DOHH2 (cell line): ENCODE results near the gene STXBP5L.
"Not testable (repeated sequence)": the region's sequence is repeated elsewhere in the genome, so short reads cannot be mapped to it uniquely, and the experiment has no call there.

Experiments
- H3F3A ChIP-seq: fragments of 200-600 bp; sonication (generic), shearing (Covaris generic); 2 replicates; pipeline ENCODE4 v1.6.0; 2016; ENCODE audit warnings: antibody characterized with exemption, mild to moderate bottlenecking; ENCODE audit not compliant: control insufficient read depth, insufficient read depth
- H3K27ac ChIP-seq: fragments of 200-600 bp; sonication (generic); 2 replicates; pipeline ENCODE4 v1.5.1; 2014; ENCODE audit warnings: low read depth, mild to moderate bottlenecking, low read length, moderate library complexity
- H3K27me3 ChIP-seq: fragments of 200-600 bp; sonication (generic); 2 replicates; pipeline ENCODE4 v1.6.1; 2014; ENCODE audit warnings: mild to moderate bottlenecking, low read length, mixed read lengths; ENCODE audit not compliant: control insufficient read depth
- H3K36me3 ChIP-seq: fragments of 200-600 bp; sonication (generic); 2 replicates; pipeline ENCODE4 v1.6.1; 2014; ENCODE audit warnings: mild to moderate bottlenecking, low read length, moderate library complexity, mixed read lengths; ENCODE audit not compliant: control insufficient read depth
- H3K4me1 ChIP-seq: fragments of 200-600 bp; sonication (generic); 2 replicates; pipeline ENCODE4 v1.6.1; 2014; ENCODE audit warnings: mild to moderate bottlenecking, low read length, mixed read lengths; ENCODE audit not compliant: control insufficient read depth
- H3K4me2 ChIP-seq: fragments of 200-600 bp; sonication (generic); 2 replicates; pipeline ENCODE4 v1.6.0; 2014; ENCODE audit warnings: mild to moderate bottlenecking, low read length, moderate library complexity
- H3K4me3 ChIP-seq: fragments of 200-600 bp; sonication (generic); 2 replicates; pipeline ENCODE4 v1.5.1; 2014; ENCODE audit warnings: mild to moderate bottlenecking, low read length, mixed read lengths
- H3K79me2 ChIP-seq: fragments of 200-600 bp; sonication (generic); 2 replicates; pipeline ENCODE4 v1.6.1; 2014; ENCODE audit warnings: mild to moderate bottlenecking, low read length, mixed read lengths; ENCODE audit not compliant: control insufficient read depth
- H3K9me2 ChIP-seq: fragments of 200-600 bp; sonication (generic); replicated peaks from 2 replicates; pipeline ENCODE4 v1.6.1; 2014; ENCODE audit warnings: mild to moderate bottlenecking, low read length, mixed read lengths; ENCODE audit not compliant: control insufficient read depth
- H3K9me3 ChIP-seq: fragments of 200-600 bp; sonication (generic); 2 replicates; pipeline ENCODE4 v1.6.1; 2014; ENCODE audit warnings: antibody characterized with exemption, low read length, mixed read lengths; ENCODE audit not compliant: control insufficient read depth, insufficient read depth
- H4K20me1 ChIP-seq: fragments of 200-600 bp; sonication (generic); 2 replicates; pipeline ENCODE4 v1.6.0; 2014; ENCODE audit warnings: low read depth, mild to moderate bottlenecking, antibody characterized with exemption, low read length, moderate library complexity; ENCODE audit not compliant: control insufficient read depth, insufficient read depth
- EZH2phosphoT487 ChIP-seq: fragments of 200-600 bp; sonication (generic); IDR thresholded peaks from 2 replicates; pipeline ENCODE4 v1.6.1; 2017; ENCODE audit warnings: borderline replicate concordance, mild to moderate bottlenecking, antibody characterized with exemption, low read length, moderate library complexity, mixed read lengths
- TF ChIP-seq, protein P1 (sequence below): fragments of 200-600 bp; sonication (generic); IDR thresholded peaks from one replicate; pipeline ENCODE4 v1.5.1; 2014; ENCODE audit warnings: antibody characterized with exemption, mild to moderate bottlenecking, low read depth, low read length; ENCODE audit not compliant: poor library complexity, severe bottlenecking

STXBP5L gene

DNA sequence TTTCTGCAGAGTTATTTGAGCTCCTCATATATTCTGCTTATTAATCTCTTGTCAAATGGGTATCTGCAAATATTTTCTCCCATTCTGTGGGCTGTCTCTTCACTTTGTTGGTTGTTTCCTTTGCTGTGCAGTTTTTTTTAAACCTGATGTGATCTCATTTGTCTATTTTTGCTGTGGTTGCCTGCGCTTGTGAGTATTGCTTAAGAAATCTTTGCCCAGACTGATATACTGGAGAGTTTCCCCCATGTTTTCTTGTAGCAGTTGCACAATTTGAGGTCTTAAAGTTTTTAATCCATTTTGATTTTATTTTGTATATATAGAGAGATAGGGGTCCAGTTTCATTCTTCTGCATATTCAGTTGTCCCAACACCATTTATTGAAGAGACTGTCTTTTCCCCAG lies 535.5 kb downstream of the STXBP5L start:
- no peaks in the 10 kb centered on the region for H3K4me1 ChIP-seq
- H3K79me2 ChIP-seq: no peaks in the 10 kb centered on the region
- no peaks in the 10 kb centered on the region for H4K20me1 ChIP-seq
- H3K4me3 ChIP-seq: no peak overlapping the region
- 0 out of 2 replicates have a peak, but pooled peaks cover 3% of the 10 kb centered on the region for H3F3A ChIP-seq
- H3K27ac ChIP-seq: no peak overlapping the region
- no peaks in the 10 kb centered on the region for H3K27me3 ChIP-seq
- TF ChIP-seq EZH2phosphoT487: no peak
- TF ChIP-seq, protein P1, sequence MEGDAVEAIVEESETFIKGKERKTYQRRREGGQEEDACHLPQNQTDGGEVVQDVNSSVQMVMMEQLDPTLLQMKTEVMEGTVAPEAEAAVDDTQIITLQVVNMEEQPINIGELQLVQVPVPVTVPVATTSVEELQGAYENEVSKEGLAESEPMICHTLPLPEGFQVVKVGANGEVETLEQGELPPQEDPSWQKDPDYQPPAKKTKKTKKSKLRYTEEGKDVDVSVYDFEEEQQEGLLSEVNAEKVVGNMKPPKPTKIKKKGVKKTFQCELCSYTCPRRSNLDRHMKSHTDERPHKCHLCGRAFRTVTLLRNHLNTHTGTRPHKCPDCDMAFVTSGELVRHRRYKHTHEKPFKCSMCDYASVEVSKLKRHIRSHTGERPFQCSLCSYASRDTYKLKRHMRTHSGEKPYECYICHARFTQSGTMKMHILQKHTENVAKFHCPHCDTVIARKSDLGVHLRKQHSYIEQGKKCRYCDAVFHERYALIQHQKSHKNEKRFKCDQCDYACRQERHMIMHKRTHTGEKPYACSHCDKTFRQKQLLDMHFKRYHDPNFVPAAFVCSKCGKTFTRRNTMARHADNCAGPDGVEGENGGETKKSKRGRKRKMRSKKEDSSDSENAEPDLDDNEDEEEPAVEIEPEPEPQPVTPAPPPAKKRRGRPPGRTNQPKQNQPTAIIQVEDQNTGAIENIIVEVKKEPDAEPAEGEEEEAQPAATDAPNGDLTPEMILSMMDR: no peak
- H3K9me2 ChIP-seq: no peaks in the 10 kb centered on the region
- H3K36me3 ChIP-seq: peaks cover 75% of the 10 kb centered on the region
- no peak overlapping the region for H3K4me2 ChIP-seq
- no peaks in the 10 kb centered on the region for H3K9me3 ChIP-seq

DNA sequence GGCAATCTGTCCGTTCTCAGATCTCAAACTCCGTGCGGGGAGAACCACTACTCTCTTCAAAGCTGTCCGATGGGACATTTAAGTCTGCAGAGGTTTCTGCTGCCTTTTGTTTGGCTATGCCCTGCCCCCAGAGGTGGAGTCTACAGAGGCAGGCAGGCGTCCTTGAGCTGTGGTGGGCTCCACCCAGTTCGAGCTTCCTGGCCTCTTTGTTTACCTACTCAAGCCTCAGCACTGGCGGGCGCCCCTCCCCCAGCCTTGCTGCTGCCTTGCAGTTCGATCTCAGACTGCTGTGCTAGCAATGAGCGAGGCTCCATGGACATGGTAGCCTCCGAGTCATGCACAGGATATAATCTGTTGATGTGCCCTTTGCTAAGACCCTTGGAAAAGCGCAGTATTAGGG lies 543.7 kb downstream of the STXBP5L start:
- not testable (repeated sequence) for H3K4me2 ChIP-seq

DNA sequence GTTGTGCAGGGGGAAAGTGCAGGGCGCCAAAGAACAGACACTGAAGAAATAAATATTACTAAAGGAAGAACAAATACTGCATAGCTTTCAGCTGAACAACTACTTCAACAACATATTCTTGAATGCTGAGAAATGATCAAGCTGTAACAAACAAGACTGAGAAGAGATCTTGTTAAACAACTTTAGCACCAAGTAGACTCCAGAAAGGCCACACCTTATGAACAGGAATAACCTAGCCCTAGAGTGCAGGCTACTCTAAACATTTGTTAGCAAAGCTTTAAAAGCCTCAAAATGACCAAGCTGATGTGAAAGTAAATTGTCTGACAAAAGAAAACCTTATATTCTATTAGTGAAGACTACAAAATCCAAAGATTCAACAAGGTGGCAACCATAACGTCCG lies 554.6 kb downstream of the STXBP5L start:
- TF ChIP-seq, protein P1: no peak
- TF ChIP-seq EZH2phosphoT487: no peak
- H3K79me2 ChIP-seq: peaks cover 13% of the 10 kb centered on the region
- H3K4me2 ChIP-seq: no peak overlapping the region
- H3K4me3 ChIP-seq: no peak overlapping the region
- peaks cover 5% of the 10 kb centered on the region; the same call in 1 of the 2 replicates for H3K9me3 ChIP-seq
- H3K36me3 ChIP-seq: peaks cover 86% of the 10 kb centered on the region
- H3K9me2 ChIP-seq: no peaks in the 10 kb centered on the region
- no peaks in the 10 kb centered on the region for H3K4me1 ChIP-seq
- H3K27me3 ChIP-seq: no peaks in the 10 kb centered on the region
- no peaks in the 10 kb centered on the region for H4K20me1 ChIP-seq
- no peaks in the 10 kb centered on the region for H3F3A ChIP-seq
- H3K27ac ChIP-seq: no peak overlapping the region

More for the DNA sequence above, 543.7 kb downstream of the STXBP5L start:
- not testable (repeated sequence) for H3K9me2 ChIP-seq, H3K4me1 ChIP-seq, H3F3A ChIP-seq, H3K4me3 ChIP-seq, H3K79me2 ChIP-seq, H4K20me1 ChIP-seq, H3K27ac ChIP-seq, H3K27me3 ChIP-seq, H3K9me3 ChIP-seq
- peaks cover 39% of the 10 kb centered on the region for H3K36me3 ChIP-seq

DNA sequence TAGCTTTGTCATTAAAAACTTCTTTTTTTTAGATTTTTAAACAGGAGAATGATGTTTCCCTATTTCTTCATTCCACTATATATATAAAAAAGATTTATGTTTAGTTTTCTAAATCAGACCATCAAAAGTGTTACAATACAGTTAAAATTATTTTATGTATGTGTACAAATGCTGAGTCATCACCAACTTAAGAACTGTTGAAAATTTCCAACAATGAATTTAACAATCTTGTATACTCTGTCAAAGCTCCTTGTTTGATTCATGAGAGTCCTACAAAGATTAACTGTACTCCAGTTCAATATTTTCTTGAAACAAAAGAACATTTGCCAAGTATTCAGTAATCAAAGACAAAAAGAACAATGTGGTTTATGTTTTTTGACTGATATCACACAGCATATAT lies 555.7 kb downstream of the STXBP5L start:
- TF ChIP-seq EZH2phosphoT487: no peak
- TF ChIP-seq, protein P1: no peak
- peaks cover 93% of the 10 kb centered on the region for H3K36me3 ChIP-seq

More for the DNA sequence above, 555.7 kb downstream of the STXBP5L start:
- no peak overlapping the region for H3K4me3 ChIP-seq
- no peak overlapping the region for H3K4me2 ChIP-seq
- no peaks in the 10 kb centered on the region for H3K4me1 ChIP-seq
- H3K79me2 ChIP-seq: peaks cover 8% of the 10 kb centered on the region
- H3K9me2 ChIP-seq: no peaks in the 10 kb centered on the region
- H3K27me3 ChIP-seq: no peaks in the 10 kb centered on the region
- no peak overlapping the region for H3K27ac ChIP-seq
- H3F3A ChIP-seq: no peaks in the 10 kb centered on the region
- H3K9me3 ChIP-seq: peaks cover 3% of the 10 kb centered on the region; the same call in 1 of the 2 replicates
- no peaks in the 10 kb centered on the region for H4K20me1 ChIP-seq
